Measurements from ENCODE around the gene RCVRN.

DNA sequence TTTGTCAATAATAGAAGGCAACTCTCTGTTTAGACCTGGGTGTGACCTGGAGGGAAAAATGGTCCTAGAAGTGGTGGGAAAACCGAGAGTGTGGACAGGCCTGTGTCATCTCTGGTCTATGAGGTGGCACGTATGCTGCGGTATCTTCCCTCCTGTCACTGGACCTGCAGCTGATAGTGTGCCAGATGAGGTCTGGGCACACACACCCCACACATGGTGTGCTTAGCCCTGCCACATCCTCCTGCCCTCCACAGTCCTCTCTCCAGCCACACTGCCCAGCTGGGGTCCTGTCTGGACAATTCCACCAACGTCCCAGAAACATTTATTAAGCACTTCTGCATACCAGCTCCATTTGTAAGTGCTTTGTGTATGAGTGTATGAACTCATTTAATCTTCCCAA lies 42.1 kb downstream of the RCVRN start:
- TF ChIP-seq, protein P1, sequence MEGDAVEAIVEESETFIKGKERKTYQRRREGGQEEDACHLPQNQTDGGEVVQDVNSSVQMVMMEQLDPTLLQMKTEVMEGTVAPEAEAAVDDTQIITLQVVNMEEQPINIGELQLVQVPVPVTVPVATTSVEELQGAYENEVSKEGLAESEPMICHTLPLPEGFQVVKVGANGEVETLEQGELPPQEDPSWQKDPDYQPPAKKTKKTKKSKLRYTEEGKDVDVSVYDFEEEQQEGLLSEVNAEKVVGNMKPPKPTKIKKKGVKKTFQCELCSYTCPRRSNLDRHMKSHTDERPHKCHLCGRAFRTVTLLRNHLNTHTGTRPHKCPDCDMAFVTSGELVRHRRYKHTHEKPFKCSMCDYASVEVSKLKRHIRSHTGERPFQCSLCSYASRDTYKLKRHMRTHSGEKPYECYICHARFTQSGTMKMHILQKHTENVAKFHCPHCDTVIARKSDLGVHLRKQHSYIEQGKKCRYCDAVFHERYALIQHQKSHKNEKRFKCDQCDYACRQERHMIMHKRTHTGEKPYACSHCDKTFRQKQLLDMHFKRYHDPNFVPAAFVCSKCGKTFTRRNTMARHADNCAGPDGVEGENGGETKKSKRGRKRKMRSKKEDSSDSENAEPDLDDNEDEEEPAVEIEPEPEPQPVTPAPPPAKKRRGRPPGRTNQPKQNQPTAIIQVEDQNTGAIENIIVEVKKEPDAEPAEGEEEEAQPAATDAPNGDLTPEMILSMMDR (conservative IDR thresholded peaks at IDR 0.05 in 1 of 2, IDR thresholded peaks at IDR 0.05 in 1 of 2; ENCODE audit: extremely low read depth in 1 of 2, insufficient read depth in 1 of 2, low read depth in 1 of 2, low read length in 2 of 2): no peak
- TF ChIP-seq EZH2 (IDR thresholded peaks at IDR 0.05; ENCODE audit: borderline replicate concordance, low read length): no peak

All from mammary epithelial cell (primary cell).